Muscle of leg (tissue), 11 donors: ENCODE measurements around the gene SEPTIN10. TPM values are rescaled to one million over a fixed set of nuclear protein-coding genes. Genes with fewer than 3 reads are reported as not detected.
"Not testable (repeated sequence)": the region's sequence is repeated elsewhere in the genome, so short reads cannot be mapped to it uniquely, and the experiment has no call there.

Experiments used
- DNase-seq: peaks from one replicate; pipeline ENCODE4 v3.0.0; 2013
- H3K27ac ChIP-seq: one replicate; pipeline ENCODE4 v1.5.1; 2013; ENCODE audit warnings: mild to moderate bottlenecking, low read length, control low read depth
- H3K27me3 ChIP-seq: one replicate; pipeline ENCODE4 v1.6.1; 2013; ENCODE audit warnings: low read length; ENCODE audit not compliant: control insufficient read depth, insufficient read depth
- H3K36me3 ChIP-seq: one replicate; pipeline ENCODE4 v1.6.1; 2013; ENCODE audit warnings: low read length; ENCODE audit not compliant: control insufficient read depth, insufficient read depth
- H3K4me1 ChIP-seq: one replicate; pipeline ENCODE4 v1.6.1; 2013; ENCODE audit warnings: low read length; ENCODE audit not compliant: control insufficient read depth, insufficient read depth
- H3K4me3 ChIP-seq: one replicate; pipeline ENCODE4 v1.5.1; 2013; ENCODE audit warnings: low read length, control low read depth
- H3K9me3 ChIP-seq: replicated peaks from 2 replicates; pipeline ENCODE4 v1.6.1; 2013; ENCODE audit warnings: low read depth, low read length; ENCODE audit not compliant: control insufficient read depth
- WGBS: methylation state at CpG from one replicate; pipeline ENCODE4 v1.1.5; 2013; ENCODE audit warnings: missing lambda C conversion rate; ENCODE audit not compliant: insufficient coverage; 5-methylcytosine and 5-hydroxymethylcytosine counted together
- polyA plus RNA-seq, 8 donors: library from polyadenylated mRNA; unstranded; fragments of 120-200 nt; gene quantifications; one replicate each; pipeline versions ENCODE4 v1.2.1 to v1.2.3, GENCODE V29; 2013; ENCODE audit warnings: inconsistent platforms in 1 of 8, low replicate concordance in 1 of 8; ENCODE audit not compliant: insufficient read length in 8 of 8, insufficient read depth in 1 of 8
- total RNA-seq: library from RNA; stranded (reverse); fragments of 120-200 nt; gene quantifications from one replicate; pipeline ENCODE4 v1.2.4, GENCODE V29; 2013

SEPTIN10 gene
- total and polyA plus RNA-seq, 9 donors = 66.7 to 109 (median 78.9) TPM

- Histone ChIP-seq H3K9me3 (no peaks in the 10 kb centered on the region), H3K4me3 (no peak overlapping the region), H3K36me3 (peaks cover 22% of the 10 kb centered on the region), H3K4me1 (no peaks in the 10 kb centered on the region), H3K27ac (no peak overlapping the region), H3K27me3 (no peaks in the 10 kb centered on the region)
- DNase-seq = no peak
- 85% methylated on average over 3 of the region's 4 CpGs for WGBS
Measured at GRCh38 chr2:109549016-109549590, 64.7 kb downstream of the SEPTIN10 start.

DNA sequence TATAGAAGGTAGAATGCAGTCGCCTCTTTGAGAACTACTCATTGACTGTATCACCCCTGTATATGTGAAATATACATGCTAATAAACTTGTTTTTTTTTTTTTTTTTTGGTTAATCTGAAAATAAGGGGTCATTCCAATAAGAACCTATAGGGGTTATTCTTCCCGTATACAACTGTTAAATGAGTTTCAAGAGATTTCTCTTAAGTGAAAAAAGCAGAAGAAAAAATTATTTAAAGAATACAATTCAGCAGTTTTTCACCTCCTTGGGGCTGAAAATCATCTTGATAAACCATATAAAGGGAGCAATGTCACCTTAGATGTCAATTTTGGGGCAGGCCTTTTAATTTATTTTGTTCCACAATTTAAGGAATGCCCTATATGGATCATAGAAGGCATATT is 66.5 kb downstream of the SEPTIN10 start:
- H3K36me3 ChIP-seq = peaks cover 18% of the 10 kb centered on the region
- no peak for DNase-seq
- H3K4me1 ChIP-seq = no peaks in the 10 kb centered on the region
- H3K9me3 ChIP-seq = no peaks in the 10 kb centered on the region
- H3K4me3 ChIP-seq = no peak overlapping the region
- no CpG with 5 or more reads among the region's 2 CpGs for WGBS
- H3K27ac ChIP-seq = no peak overlapping the region
- no peaks in the 10 kb centered on the region for H3K27me3 ChIP-seq

- H3K4me1 ChIP-seq = no peaks in the 10 kb centered on the region
- H3K9me3 ChIP-seq = no peaks in the 10 kb centered on the region
- peak; percentile 81 for DNase-seq
- no peak overlapping the region for H3K27ac ChIP-seq
- WGBS = no CpG with 5 or more reads among the region's 10 CpGs
- H3K36me3 ChIP-seq = peaks cover 12% of the 10 kb centered on the region
- no peak overlapping the region for H3K4me3 ChIP-seq
- H3K27me3 ChIP-seq = no peaks in the 10 kb centered on the region
Measured at GRCh38 chr2:109545828-109546713, 67.7 kb downstream of the SEPTIN10 start.

DNA sequence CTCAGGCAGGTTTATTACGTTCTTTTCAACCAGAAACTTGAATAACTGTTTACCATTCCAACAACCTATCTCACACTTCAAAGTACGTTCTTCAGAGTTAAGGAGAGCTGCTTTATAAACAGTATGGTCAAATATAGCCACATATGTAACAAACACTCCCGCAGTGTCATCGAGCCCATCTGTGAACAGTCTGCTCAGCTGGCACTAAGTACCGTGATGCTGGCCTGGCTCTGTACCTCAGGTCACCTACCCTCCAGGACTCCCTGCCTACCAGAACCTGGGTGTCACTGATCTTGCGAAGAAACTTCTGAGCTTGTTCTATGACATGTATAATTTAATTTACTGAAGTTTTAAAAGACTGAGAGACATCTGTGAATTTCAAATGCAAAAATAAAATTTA is 71.4 kb downstream of the SEPTIN10 start:
- DNase-seq = no peak
- no peaks in the 10 kb centered on the region for H3K9me3 ChIP-seq
- H3K27ac ChIP-seq = no peak overlapping the region
- no peaks in the 10 kb centered on the region for H3K27me3 ChIP-seq
- H3K4me1 ChIP-seq = no peaks in the 10 kb centered on the region
- H3K36me3 ChIP-seq = peaks cover 10% of the 10 kb centered on the region
- 58% methylated on average over 2 of the region's 6 CpGs for WGBS
- H3K4me3 ChIP-seq = no peak overlapping the region

- WGBS = 60% methylated on average over 2 of the region's 8 CpGs
- Histone ChIP-seq H3K27me3 (no peaks in the 10 kb centered on the region), H3K27ac (no peak overlapping the region), H3K36me3 (no peaks in the 10 kb centered on the region), H3K4me1 (peaks cover 5% of the 10 kb centered on the region), H3K9me3 (no peaks in the 10 kb centered on the region), H3K4me3 (no peak overlapping the region)
- DNase-seq = no peak
Measured at GRCh38 chr2:109538546-109538945, 75.2 kb downstream of the SEPTIN10 start.

- no peak for DNase-seq
- WGBS = 88% methylated on average over 8 of the region's 10 CpGs
- no peaks in the 10 kb centered on the region for H3K27me3 ChIP-seq
- H3K9me3 ChIP-seq = no peaks in the 10 kb centered on the region
- H3K4me1 ChIP-seq = peaks cover 5% of the 10 kb centered on the region
- no peak overlapping the region for H3K27ac ChIP-seq
- no peak overlapping the region for H3K4me3 ChIP-seq
- H3K36me3 ChIP-seq = no peaks in the 10 kb centered on the region
Measured at GRCh38 chr2:109537565-109538222, 76.1 kb downstream of the SEPTIN10 start.

- not testable (repeated sequence) for H3K36me3 ChIP-seq, H3K4me3 ChIP-seq, H3K27me3 ChIP-seq, H3K9me3 ChIP-seq, DNase-seq, H3K4me1 ChIP-seq, H3K27ac ChIP-seq
- WGBS = 81% methylated on average over 2 of the region's 3 CpGs
Measured at GRCh38 chr2:109536556-109536955, 77.2 kb downstream of the SEPTIN10 start.

DNA sequence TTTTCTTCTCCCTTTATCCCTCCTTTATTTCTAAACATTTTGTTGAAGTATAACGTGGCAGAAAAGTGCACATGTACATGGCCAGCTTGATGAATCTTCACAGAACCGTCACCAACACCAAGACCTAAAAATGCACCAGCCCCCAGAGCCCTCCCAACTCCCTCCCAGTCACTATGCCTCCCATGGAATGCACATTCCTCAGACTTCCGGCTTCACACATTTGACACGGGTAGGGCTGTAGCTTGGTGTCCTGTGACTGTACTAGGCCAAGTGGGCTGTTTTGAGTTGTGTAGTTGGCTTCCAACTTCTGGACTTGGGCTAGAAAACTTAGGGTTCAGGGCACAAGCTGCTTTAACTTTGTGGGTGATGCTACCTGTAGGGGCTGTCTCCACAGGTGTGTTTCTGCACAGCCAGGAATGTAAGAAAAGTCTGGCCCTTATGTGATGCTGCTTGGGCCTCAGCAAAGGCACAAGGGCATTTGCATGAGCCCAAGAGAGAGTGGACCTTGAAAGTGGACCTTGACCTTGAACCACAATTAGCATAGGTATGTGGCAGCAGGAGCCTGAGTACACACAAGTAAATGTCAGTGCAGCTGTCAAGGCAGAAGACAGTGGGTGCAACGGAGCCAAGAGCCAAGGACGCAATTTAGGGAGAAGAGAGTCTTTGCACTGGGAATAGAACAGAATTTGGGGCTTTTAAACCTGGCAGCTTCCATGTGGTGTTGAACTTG is 78.4 kb downstream of the SEPTIN10 start:
- H3K9me3 ChIP-seq = no peaks in the 10 kb centered on the region
- H3K27ac ChIP-seq = no peak overlapping the region
- H3K27me3 ChIP-seq = no peaks in the 10 kb centered on the region
- no peak overlapping the region for H3K4me3 ChIP-seq
- no peaks in the 10 kb centered on the region for H3K36me3 ChIP-seq
- 79% methylated on average over 2 of the region's 6 CpGs for WGBS
- peaks cover 5% of the 10 kb centered on the region for H3K4me1 ChIP-seq
- DNase-seq = no peak

GRCh38 chr2:109533823-109534222 is 79.9 kb downstream of the SEPTIN10 start:
- Histone ChIP-seq H3K4me3 (no peak overlapping the region), H3K36me3 (no peaks in the 10 kb centered on the region), H3K27me3 (no peaks in the 10 kb centered on the region), H3K4me1 (peaks cover 12% of the 10 kb centered on the region), H3K27ac (no peak overlapping the region), H3K9me3 (no peaks in the 10 kb centered on the region)
- 71% methylated on average over 5 of the region's 7 CpGs for WGBS
- DNase-seq = no peak

GRCh38 chr2:109532728-109533076 is 81.1 kb downstream of the SEPTIN10 start:
- H3K36me3 ChIP-seq = no peaks in the 10 kb centered on the region
- 79% methylated on average over 4 of the region's 5 CpGs for WGBS
- H3K9me3 ChIP-seq = no peaks in the 10 kb centered on the region
- peaks cover 12% of the 10 kb centered on the region for H3K4me1 ChIP-seq
- no peak overlapping the region for H3K4me3 ChIP-seq
- no peak overlapping the region for H3K27ac ChIP-seq
- H3K27me3 ChIP-seq = no peaks in the 10 kb centered on the region
- no peak for DNase-seq
